8988T (cell line): Measurements from ENCODE around the gene PLAAT3.
"Not testable (repeated sequence)": the region's sequence is repeated elsewhere in the genome, so short reads cannot be mapped to it uniquely, and the experiment has no call there.

Source experiments
- DNase-seq: peaks from one replicate; pipeline ENCODE4 v3.0.0; 2011

The PLAAT3 gene

GRCh38 chr11:63564784-63565350 lies 49.4 kb downstream of the PLAAT3 start:
- DNase-seq, result no peak

GRCh38 chr11:63564056-63564774 lies 50.0 kb downstream of the PLAAT3 start:
- no peak for DNase-seq

- no peak for DNase-seq
Observed at GRCh38 chr11:63563201-63564055, 50.8 kb downstream of the PLAAT3 start, which contains the start of gene PLAAT2. Gene PLAAT2 (minus strand): TSS chr11:63563379. CDS start chr11:63563324, 55 bp downstream.

- DNase-seq, result no peak
Observed at GRCh38 chr11:63560506-63561180, 53.6 kb downstream of the PLAAT3 start.

GRCh38 chr11:63558459-63559157 lies 55.6 kb downstream of the PLAAT3 start:
- DNase-seq, result no peak

GRCh38 chr11:63557570-63557969 lies 56.7 kb downstream of the PLAAT3 start:
- DNase-seq, result no peak

- DNase-seq, result no peak
Observed at GRCh38 chr11:63556404-63557013, 57.7 kb downstream of the PLAAT3 start.

GRCh38 chr11:63554877-63555223 lies 59.4 kb downstream of the PLAAT3 start:
- DNase-seq, result no peak

GRCh38 chr11:63553759-63554158 lies 60.5 kb downstream of the PLAAT3 start:
- no peak for DNase-seq

- no peak for DNase-seq
Observed at GRCh38 chr11:63552921-63553320, 61.3 kb downstream of the PLAAT3 start.

GRCh38 chr11:63551889-63552266 lies 62.4 kb downstream of the PLAAT3 start:
- no peak for DNase-seq

GRCh38 chr11:63551091-63551888 lies 62.9 kb downstream of the PLAAT3 start:
- no peak for DNase-seq

GRCh38 chr11:63550156-63550700 lies 64.0 kb downstream of the PLAAT3 start:
- DNase-seq, result not testable (repeated sequence)

- DNase-seq, result no peak
Observed at GRCh38 chr11:63549411-63549810, 64.8 kb downstream of the PLAAT3 start.

- DNase-seq, result no peak
Observed at GRCh38 chr11:63548178-63548577, 66.1 kb downstream of the PLAAT3 start.

- DNase-seq, result no peak
Observed at GRCh38 chr11:63547061-63547460, 67.2 kb downstream of the PLAAT3 start.

GRCh38 chr11:63543711-63544110 lies 70.5 kb downstream of the PLAAT3 start:
- no peak for DNase-seq

- DNase-seq, result not testable (repeated sequence)
Observed at GRCh38 chr11:63542506-63542905, 71.7 kb downstream of the PLAAT3 start.

GRCh38 chr11:63537293-63538101 lies 76.7 kb downstream of the PLAAT3 start:
- DNase-seq, result no peak

- DNase-seq, result no peak
Observed at GRCh38 chr11:63536669-63537292, 77.5 kb downstream of the PLAAT3 start, which contains the start of gene PLAAT4. Gene PLAAT4 (plus strand): TSS chr11:63536808. CDS start chr11:63536869, 61 bp downstream.
